H1 (cell line): ENCODE measurements around the gene ECI1. TPM values are rescaled to one million over a fixed set of nuclear protein-coding genes. Genes with fewer than 3 reads are reported as not detected.

Experiments used
- CTCF ChIA-PET: fragments of 300-600 bp; sonication (Branson Sonifier 250); formaldehyde crosslinking; loops from one replicate; lab custom pipeline; 2021; ENCODE audit not compliant: partially characterized antibody; lab: Charles Lee
- POLR2A ChIA-PET: fragments of 300-600 bp; sonication (Branson Sonifier 250); formaldehyde crosslinking; loops from one replicate; lab custom pipeline; 2021; ENCODE audit warnings: inconsistent platforms; ENCODE audit not compliant: partially characterized antibody; lab: Charles Lee
- DNase-seq, 2 experiments: peaks; one replicate each; pipeline versions ENCODE4 v3.0.0 to v3.0.0-alpha.2; 2010 to 2022; ENCODE audit warnings: low spot score in 2 of 2, low read depth in 1 of 2, mixed read lengths in 1 of 2
- FAIRE-seq: peaks from 2 replicates; lab custom pipeline; 2011; peaks lifted over from hg19 to GRCh38; lab: Jason Lieb, UNC
- H2AFZ ChIP-seq: 2 replicates; pipeline ENCODE4 v1.8.1; 2012; ENCODE audit warnings: low read length, inconsistent platforms
- H2AK5ac ChIP-seq: 2 replicates; pipeline ENCODE4 v1.6.1; 2013; ENCODE audit warnings: low read depth, low read length
- H2BK120ac ChIP-seq: replicated peaks from 2 replicates; pipeline ENCODE3; 2013; ENCODE audit warnings: low read depth, low read length, inconsistent platforms
- H2BK12ac ChIP-seq: 2 replicates; pipeline ENCODE4 v1.6.1; 2013; ENCODE audit warnings: low read depth, low read length
- H2BK15ac ChIP-seq: 2 replicates; pipeline ENCODE4 v1.6.1; 2013; ENCODE audit warnings: low read length
- H2BK20ac ChIP-seq: 2 replicates; pipeline ENCODE4 v1.6.1; 2013; ENCODE audit warnings: low read length
- H2BK5ac ChIP-seq: 2 replicates; pipeline ENCODE4 v1.6.1; 2013; ENCODE audit warnings: low read depth, low read length
- H3K14ac ChIP-seq: 2 replicates; pipeline ENCODE4 v1.6.1; 2013; ENCODE audit warnings: inconsistent platforms; ENCODE audit not compliant: insufficient read length
- H3K18ac ChIP-seq: 2 replicates; pipeline ENCODE4 v1.6.1; 2013; ENCODE audit warnings: low read length; ENCODE audit errors: extremely low read depth
- H3K23ac ChIP-seq: 2 replicates; pipeline ENCODE4 v1.6.1; 2013; ENCODE audit warnings: inconsistent platforms; ENCODE audit not compliant: insufficient read length
- H3K23me2 ChIP-seq: 2 replicates; pipeline ENCODE4 v1.6.1; 2013; ENCODE audit warnings: low read depth, low read length
- H3K27ac ChIP-seq: 2 replicates; pipeline ENCODE4 v1.6.1; 2011; ENCODE audit warnings: low read depth, low read length, inconsistent platforms
- H3K27me3 ChIP-seq, 4 experiments: replicated peaks in 1 of 4; 1 replicate in 1 of 4; 2 replicates in 3 of 4; pipeline versions ENCODE4 v1.6.1 to v1.8.1; 2011 to 2013; ENCODE audit warnings: low read length in 3 of 4, mild to moderate bottlenecking in 3 of 4, inconsistent platforms in 2 of 4, mixed read lengths in 2 of 4, moderate library complexity in 1 of 4; ENCODE audit not compliant: control insufficient read depth in 3 of 4, insufficient read depth in 3 of 4; ENCODE audit errors: extremely low read depth in 1 of 4
- H3K36me3 ChIP-seq, 4 experiments: 2 replicates each; pipeline versions ENCODE4 v1.6.1 to v1.8.1; 2011 to 2013; ENCODE audit warnings: mild to moderate bottlenecking in 4 of 4, low read length in 3 of 4, moderate library complexity in 2 of 4, control low read depth in 1 of 4, inconsistent platforms in 1 of 4; ENCODE audit not compliant: insufficient read depth in 4 of 4, control insufficient read depth in 2 of 4
- H3K4ac ChIP-seq: replicated peaks from 2 replicates; pipeline ENCODE3; 2013; ENCODE audit warnings: low read length, low read depth, mixed read lengths, inconsistent platforms; ENCODE audit not compliant: insufficient read length
- H3K4me1 ChIP-seq, 4 experiments: replicated peaks in 1 of 4; 1 replicate in 1 of 4; 2 replicates in 3 of 4; pipeline versions ENCODE4 v1.6.1 to v1.8.1; 2011 to 2013; ENCODE audit warnings: low read length in 3 of 4, inconsistent platforms in 2 of 4, mixed read lengths in 1 of 4; ENCODE audit not compliant: insufficient read depth in 4 of 4, control insufficient read depth in 3 of 4
- H3K4me2 ChIP-seq, 2 experiments: 2 replicates each; pipeline versions ENCODE4 v1.6.1 to v1.8.1; 2011 to 2013; ENCODE audit warnings: low read depth in 2 of 2, low read length in 2 of 2, control low read depth in 1 of 2, inconsistent platforms in 1 of 2, mild to moderate bottlenecking in 1 of 2; ENCODE audit not compliant: insufficient read depth in 1 of 2
- H3K4me3 ChIP-seq, 4 experiments: fragments of 200-600, 300-600 bp in 1 of 4; sonication (generic), shearing (Covaris generic), sonication (Bioruptor Twin) in 1 of 4; 2 replicates each; pipeline versions ENCODE4 v1.5.1 to v1.8.1; 2011 to 2016; ENCODE audit warnings: low read length in 4 of 4, low read depth in 3 of 4, control low read depth in 2 of 4, inconsistent platforms in 2 of 4, mild to moderate bottlenecking in 2 of 4, mixed read lengths in 1 of 4, moderate library complexity in 1 of 4; ENCODE audit not compliant: insufficient read depth in 2 of 4; ENCODE audit errors: extremely low read depth in 1 of 4
- H3K56ac ChIP-seq: replicated peaks from 2 replicates; pipeline ENCODE3; 2013; ENCODE audit warnings: low read depth, mild to moderate bottlenecking, mixed read lengths, low read length, inconsistent platforms; ENCODE audit not compliant: insufficient read length
- H3K79me1 ChIP-seq: 2 replicates; pipeline ENCODE4 v1.6.1; 2013; ENCODE audit warnings: low read depth, low read length, control low read depth
- H3K79me2 ChIP-seq, 2 experiments: 2 replicates each; pipeline versions ENCODE4 v1.6.1 to v1.8.1; 2012 to 2013; ENCODE audit warnings: low read length in 2 of 2, mild to moderate bottlenecking in 2 of 2, inconsistent platforms in 1 of 2; ENCODE audit not compliant: insufficient read depth in 2 of 2, control insufficient read depth in 1 of 2
- H3K9ac ChIP-seq, 4 experiments: replicated peaks in 1 of 4; 1 replicate in 1 of 4; 2 replicates in 3 of 4; pipeline versions ENCODE4 v1.6.1 to v1.8.1; 2011 to 2013; ENCODE audit warnings: low read depth in 3 of 4, low read length in 3 of 4, control low read depth in 2 of 4, mild to moderate bottlenecking in 2 of 4, moderate library complexity in 2 of 4, inconsistent platforms in 1 of 4; ENCODE audit errors: extremely low read depth in 1 of 4
- H3K9me3 ChIP-seq, 2 experiments: 2 replicates each; pipeline versions ENCODE4 v1.6.1 to v1.8.1; 2012 to 2013; ENCODE audit warnings: mild to moderate bottlenecking in 2 of 2, moderate library complexity in 2 of 2, control low read depth in 1 of 2, inconsistent platforms in 1 of 2, low read depth in 1 of 2, low read length in 1 of 2, mixed read lengths in 1 of 2; ENCODE audit not compliant: insufficient read depth in 2 of 2
- H4K20me1 ChIP-seq, 2 experiments: replicated peaks in 1 of 2; 2 replicates each; pipeline versions ENCODE3 to v1.8.1; 2011 to 2013; ENCODE audit warnings: inconsistent platforms in 2 of 2, low read length in 2 of 2, mild to moderate bottlenecking in 1 of 2; ENCODE audit not compliant: insufficient read depth in 2 of 2, control insufficient read depth in 1 of 2
- H4K5ac ChIP-seq: 2 replicates; pipeline ENCODE4 v1.6.1; 2013; ENCODE audit warnings: low read length, low read depth, mixed read lengths, inconsistent platforms; ENCODE audit not compliant: insufficient read length
- H4K8ac ChIP-seq: 2 replicates; pipeline ENCODE4 v1.8.0; 2013; ENCODE audit warnings: mild to moderate bottlenecking, moderate library complexity, low read length, inconsistent platforms; ENCODE audit not compliant: insufficient read depth; ENCODE audit errors: extremely low read depth
- H4K91ac ChIP-seq: replicated peaks from 2 replicates; pipeline ENCODE3; 2013; ENCODE audit warnings: low read length, mixed read lengths, inconsistent platforms; ENCODE audit not compliant: insufficient read length
- BCL11A ChIP-seq, 2 experiments: IDR thresholded peaks; one replicate each; pipeline ENCODE4 v1.6.1; 2011; ENCODE audit warnings: low read depth in 2 of 2, low read length in 2 of 2, mild to moderate bottlenecking in 2 of 2
- BRCA1 ChIP-seq: IDR thresholded peaks from 2 replicates; pipeline ENCODE4 v1.6.1; 2012; ENCODE audit warnings: low read depth, low read length, improper control_type of control experiment
- CTBP2 ChIP-seq: IDR thresholded peaks from 2 replicates; pipeline ENCODE4 v1.7.0; 2011; ENCODE audit warnings: borderline replicate concordance, mild to moderate bottlenecking, moderate library complexity, mixed read lengths, low read length; ENCODE audit not compliant: insufficient read depth, insufficient read length
- EP300 ChIP-seq, 2 experiments: IDR thresholded peaks; 1 replicate in 1 of 2; 2 replicates in 1 of 2; pipeline ENCODE4 v1.6.1; 2011 to 2012; ENCODE audit warnings: low read depth in 2 of 2, low read length in 2 of 2, mild to moderate bottlenecking in 2 of 2, borderline replicate concordance in 1 of 2, inconsistent platforms in 1 of 2, moderate library complexity in 1 of 2
- HDAC2 ChIP-seq, 2 experiments: fragments of 300-600 bp in 1 of 2; sonication (generic) in 1 of 2; IDR thresholded peaks; 2 replicates each; pipeline ENCODE4 v1.6.1; 2011 to 2012; ENCODE audit warnings: low read depth in 2 of 2, low read length in 2 of 2, mild to moderate bottlenecking in 2 of 2, moderate library complexity in 2 of 2, borderline replicate concordance in 1 of 2, inconsistent platforms in 1 of 2
- RXRA ChIP-seq: IDR thresholded peaks from 2 replicates; pipeline ENCODE4 v1.6.1; 2011; ENCODE audit warnings: low read depth, mild to moderate bottlenecking, low read length, moderate library complexity; ENCODE audit not compliant: insufficient read depth
- TCF12 ChIP-seq: IDR thresholded peaks from 2 replicates; pipeline ENCODE4 v1.6.1; 2011; ENCODE audit warnings: low read depth, mild to moderate bottlenecking, low read length
- WGBS, 2 experiments: shearing (Covaris generic) in 1 of 2; methylation state at CpG; one replicate each; pipeline versions ENCODE4 v1.1.6 to v1.1.7; 2013 to 2015; ENCODE audit warnings: low lambda C conversion rate in 2 of 2, mixed read lengths in 2 of 2, inconsistent platforms in 1 of 2, low coverage in 1 of 2, missing lambda C conversion rate in 1 of 2; ENCODE audit not compliant: insufficient replicate concordance in 2 of 2, insufficient coverage in 1 of 2, insufficient read length in 1 of 2; ENCODE audit errors: extremely low coverage in 1 of 2, missing lambda C conversion rate in 1 of 2; 5-methylcytosine and 5-hydroxymethylcytosine counted together
- polyA plus RNA-seq, 7 experiments: library from polyadenylated mRNA; depleted of rRNA in 3 of 7; stranded (reverse) in 5 of 7; unstranded in 2 of 7; fragments of >200 nt in 5 of 7; fragments of 200-250 nt in 2 of 7; gene quantifications; 1 replicate in 5 of 7; 2 replicates in 1 of 7; 4 replicates in 1 of 7; pipeline versions ENCODE4 v1.2.1 to v1.2.3, GENCODE V29; 2011 to 2013; ENCODE audit warnings: missing spikeins in 2 of 7, mixed read lengths in 2 of 7
- total RNA-seq: library from RNA; stranded (reverse); fragmentation: NEBNext Ultra II Directional; extraction: Animal tissue kit (Norgen Biotek cat#: 25700); gene quantifications from 2 replicates; pipeline ENCODE4 v1.2.1, GENCODE V29; 2021

Gene ECI1
- total and polyA plus RNA-seq, 2 of the 8 experiments (the other 6 are each of a cell fraction or from before 2014, with no cell fraction given), result 79.5 to 151 TPM

DNA sequence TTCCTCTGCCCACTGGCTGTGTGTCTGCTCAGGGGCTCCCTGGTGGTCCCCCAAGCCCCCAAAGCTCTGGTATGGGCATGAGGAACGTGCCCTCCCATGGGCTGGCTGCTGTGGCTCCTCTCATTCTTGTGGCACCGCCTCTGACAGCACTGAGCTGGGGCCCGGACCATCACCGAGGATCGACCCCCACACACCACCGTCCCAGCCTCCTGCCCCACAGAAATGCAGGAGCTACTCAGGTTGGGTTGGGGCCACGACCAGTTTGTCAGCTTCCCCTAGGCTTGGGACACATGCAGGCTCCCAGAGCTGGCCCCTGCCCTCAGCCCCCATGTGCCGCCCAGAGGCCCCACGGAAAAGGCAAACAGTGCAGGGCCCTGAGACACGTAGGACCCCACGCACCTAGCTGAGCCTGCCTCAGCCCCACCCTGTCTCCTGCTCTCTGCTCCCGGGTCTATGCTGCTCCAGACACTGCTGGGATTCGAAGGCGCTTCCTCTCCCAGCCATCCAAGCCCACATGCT, 51.7 kb downstream of the ECI1 start:
- FAIRE-seq (no peak), DNase-seq (no peak)
- Histone ChIP-seq H2BK15ac (no peak overlapping the region; the same call in 1 of the 2 replicates), H3K56ac (no peak overlapping the region), H2BK120ac (no peak overlapping the region), H3K9me3 (no peaks in the 10 kb centered on the region), H3K36me3 (no peaks in the 10 kb centered on the region), H4K20me1 (peaks cover under 1 to 4% of the 10 kb centered on the region in 2 experiments), H3K23me2 (peaks cover 11% of the 10 kb centered on the region; the same call in 1 of the 2 replicates), H2BK20ac (no peak overlapping the region), H2BK12ac (no peak overlapping the region), H4K8ac (no peak overlapping the region), H4K91ac (no peak overlapping the region), H4K5ac (no peak overlapping the region), H3K9ac (no peak overlapping the region), H3K27ac (no peak overlapping the region), H3K4me1 (peaks cover 0 to 12% (median 5%) of the 10 kb centered on the region in 4 experiments; a peak in 5 of 7 replicates), H3K4me3 (no peak overlapping the region), H3K23ac (no peak overlapping the region), H3K14ac (no peak overlapping the region), H3K27me3 (peaks cover 4 to 34% (median 24%) of the 10 kb centered on the region in 4 experiments), H2AFZ (no peak overlapping the region), H3K79me2 (no peaks in the 10 kb centered on the region), H3K4me2 (no peak overlapping the region), H3K79me1 (no peaks in the 10 kb centered on the region), H2BK5ac (no peak overlapping the region), H3K4ac (no peak overlapping the region), H3K18ac (no peak overlapping the region), H2AK5ac (no peak overlapping the region)
- ChIA-PET CTCF (interaction anchor here (0.6 to 2.0 kb wide), 7 partner anchors 9 to 909 kb away, joined by 3 to 7 read pairs (median 3); partner anchors contain the start of genes ECI1 and PGP), POLR2A (interaction anchor here (0.6 to 6.9 kb wide), 10 partner anchors 9 to 309 kb away, joined by 3 to 63 read pairs (median 4); partner anchors contain the start of genes BRICD5, ECI1 and TRAF7)
- TF ChIP-seq BRCA1 (no peak), TCF12 (no peak), BCL11A (IDR thresholded peaks at IDR 0.05; ENCODE audit: low read depth in 2 of 2, low read length in 2 of 2) (no peak), RXRA (no peak), CTBP2 (no peak), EP300 (IDR thresholded peaks at IDR 0.05; ENCODE audit: borderline replicate concordance in 1 of 2, low read depth in 2 of 2, low read length in 2 of 2) (no peak), HDAC2 (IDR thresholded peaks at IDR 0.05; ENCODE audit: borderline replicate concordance in 1 of 2, low read depth in 2 of 2, low read length in 2 of 2) (no peak)
- 86% methylated on average over 14 of the region's 14 CpGs; no CpG with 5 or more reads in 1 of the 2 experiments for WGBS, 2 experiments
